Stimulated activated CD8-positive, alpha-beta memory T cell treated with anti-CD3 and anti-CD28 coated beads, Interleukin-12 subunit alpha, Interleukin-12 subunit beta, amount 100 ng/mL, for 24 hours (primary cell): ENCODE measurements around the gene IFITM10.

ENCODE experiments used
- DNase-seq: peaks from one replicate; pipeline ENCODE4 v3.0.0-alpha.2; 2020; ENCODE audit errors: extremely low read depth

The IFITM10 gene

GRCh38 chr11:1750481-1750839 is at the start of gene IFITM10:
IFITM10 (minus strand) TSS chr11:1750595; CDS start chr11:1750442, 153 bp downstream.
- no peak for DNase-seq

DNA sequence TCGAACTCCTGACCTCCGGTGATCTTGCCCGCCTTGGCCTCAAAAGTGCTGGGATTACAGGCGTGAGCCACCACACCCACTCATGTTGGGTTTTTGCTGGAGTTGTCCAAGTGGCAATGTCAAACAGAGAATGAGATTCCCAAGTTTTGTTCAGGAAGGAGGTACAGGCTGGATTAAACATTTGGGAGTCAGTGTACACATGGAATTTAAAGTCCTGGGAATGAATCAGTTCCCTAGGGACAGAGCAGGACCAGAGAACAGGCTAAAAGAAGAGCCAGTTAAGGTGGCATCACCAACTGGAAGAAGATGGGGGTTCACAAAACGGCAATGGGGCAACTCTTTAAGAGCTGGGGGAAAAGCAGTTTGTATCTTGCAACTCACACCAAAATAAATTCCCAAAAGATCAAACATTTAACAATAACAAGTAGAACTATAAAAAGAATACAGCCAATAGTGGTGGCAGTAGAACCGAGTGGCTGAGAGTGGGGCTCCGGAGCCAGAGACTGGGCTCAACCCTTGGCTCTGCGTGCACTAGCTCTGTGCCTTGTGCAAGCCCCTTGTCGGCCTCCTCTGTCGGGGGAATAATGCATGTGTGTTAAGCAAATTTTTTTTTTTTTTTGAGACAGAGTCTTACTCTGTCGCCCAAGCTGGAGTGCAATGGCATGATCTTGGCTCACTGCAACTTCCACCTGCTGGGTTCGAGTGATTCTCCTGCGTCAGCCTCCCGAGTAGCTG is 47.2 kb upstream of the IFITM10 start:
- no peak for DNase-seq

GRCh38 chr11:1796413-1797011 is 46.1 kb upstream of the IFITM10 start:
- no peak for DNase-seq

GRCh38 chr11:1793081-1793480 is 42.7 kb upstream of the IFITM10 start:
- DNase-seq = no peak

DNA sequence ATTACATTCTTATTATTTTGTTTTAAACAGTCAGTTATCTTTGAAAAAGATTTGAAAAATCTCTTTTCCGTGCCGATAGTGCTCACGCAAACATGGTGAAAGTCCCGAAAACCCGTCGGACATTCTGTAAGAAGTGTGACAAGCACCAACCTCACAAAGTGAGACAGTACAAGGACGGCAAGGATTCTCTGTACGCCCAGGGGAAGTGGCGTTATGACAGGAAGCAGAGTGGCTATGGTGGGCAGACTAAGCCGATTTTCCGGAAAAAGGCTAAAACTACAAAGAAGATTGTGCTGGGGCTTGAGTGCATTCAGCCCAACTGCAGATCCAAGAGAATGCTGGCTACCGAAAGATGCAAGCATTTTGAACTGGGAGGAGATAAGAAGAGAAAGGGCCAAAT is 42.1 kb upstream of the IFITM10 start:
- no peak for DNase-seq

- no peak for DNase-seq
These were observed 41.5 kb upstream of the IFITM10 start for GRCh38 chr11:1791912-1792311.

DNA sequence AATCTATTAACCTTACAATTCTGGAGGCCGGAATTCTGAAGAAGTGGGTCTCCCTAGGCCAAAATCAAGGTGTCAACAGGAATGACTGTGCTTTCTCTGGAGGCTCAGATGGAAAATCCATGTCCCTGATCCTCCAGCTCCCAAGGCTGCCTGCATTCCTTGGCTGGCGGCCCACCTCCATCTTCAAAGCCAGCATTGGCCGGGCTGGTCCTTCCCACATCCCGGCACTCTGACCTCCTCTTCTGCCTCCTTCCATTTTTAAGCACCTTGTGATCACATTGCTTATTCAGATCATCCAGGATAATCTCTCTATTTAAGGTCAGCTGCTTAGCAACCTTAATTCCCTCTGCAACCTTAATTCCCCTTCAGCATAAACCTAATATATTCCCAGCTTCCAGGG is 36.1 kb upstream of the IFITM10 start:
- no peak for DNase-seq

GRCh38 chr11:1785749-1786413 is 35.5 kb upstream of the IFITM10 start:
- no peak for DNase-seq

DNA sequence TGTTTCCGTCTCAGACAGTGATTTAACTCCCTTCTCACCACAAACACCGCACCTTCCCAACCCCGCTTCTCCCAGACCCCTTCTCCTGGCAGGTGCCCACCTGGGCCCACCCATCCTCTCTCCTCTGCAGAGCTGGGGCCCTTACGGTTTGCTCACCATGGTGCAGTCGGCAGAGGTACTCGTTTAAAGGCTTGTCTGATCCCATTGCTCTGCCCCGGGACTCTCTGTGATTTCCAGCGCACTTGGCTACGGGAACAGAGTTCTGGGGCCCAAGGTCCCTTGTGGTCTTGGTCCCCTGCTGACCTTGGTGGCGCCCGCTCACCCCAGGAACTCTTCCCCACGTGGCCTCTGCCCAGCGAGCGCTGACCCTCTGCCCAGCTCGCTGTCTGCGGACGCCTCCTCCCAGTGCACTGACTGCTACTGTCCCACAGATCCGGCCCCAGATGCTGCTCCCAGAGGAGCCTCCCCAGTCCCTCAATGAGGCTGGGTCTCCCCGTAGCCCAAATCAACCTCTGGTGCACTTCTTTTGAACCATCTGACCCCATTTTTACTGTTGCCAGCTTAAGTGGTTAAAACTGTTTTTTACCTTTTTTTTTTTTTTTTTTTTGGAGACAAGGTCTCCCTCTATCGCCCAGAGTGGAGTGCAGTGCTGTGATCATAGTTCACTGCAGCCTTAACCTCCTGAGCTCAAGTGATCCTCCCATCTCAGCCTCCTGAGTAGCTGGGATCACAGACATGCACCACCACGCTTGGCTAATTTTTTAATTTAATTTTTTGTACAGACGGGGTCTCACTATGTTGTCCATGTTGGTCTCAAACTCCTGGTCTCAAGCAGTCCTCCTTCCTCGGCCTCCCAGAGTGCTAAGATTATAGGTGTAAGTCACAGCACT is 34.6 kb upstream of the IFITM10 start:
- no peak for DNase-seq

DNA sequence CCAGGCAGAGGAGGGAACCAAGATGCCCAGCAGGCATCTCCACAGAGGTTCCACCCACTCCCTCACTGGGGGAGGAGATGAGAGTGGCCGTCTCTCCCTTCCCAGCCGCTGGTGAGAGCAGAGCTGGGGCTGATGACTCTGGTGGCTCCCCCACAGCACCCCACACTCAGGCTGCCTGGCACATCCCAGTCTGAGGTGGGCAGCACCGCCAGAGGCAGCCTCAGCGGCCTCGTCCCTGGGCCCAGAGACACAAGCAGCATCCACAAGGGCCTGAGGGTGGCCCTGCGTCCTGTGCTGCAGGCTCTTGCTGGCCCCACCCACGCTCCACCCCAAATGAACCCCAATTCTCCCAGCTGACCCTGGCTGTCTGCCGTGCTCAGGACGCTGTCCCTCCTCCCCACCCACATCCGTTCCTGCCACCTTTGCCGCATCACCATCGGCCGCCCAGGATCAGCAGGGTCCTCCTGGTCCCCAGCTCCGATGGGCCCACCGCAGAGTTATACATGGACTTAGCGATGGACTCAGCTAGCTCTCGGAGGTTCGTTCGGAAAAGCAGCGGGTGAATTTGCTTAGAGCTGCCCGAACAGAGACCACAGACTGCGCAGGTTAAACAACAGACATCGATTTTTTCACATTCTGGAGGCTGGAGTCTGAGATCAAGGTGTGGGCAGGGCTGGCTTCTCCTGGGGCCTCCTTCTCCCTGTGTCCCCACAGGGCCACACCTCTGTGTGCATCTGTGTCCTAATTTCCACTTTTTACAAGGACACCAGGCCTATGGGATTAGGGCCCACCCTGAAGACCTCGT is 33.5 kb upstream of the IFITM10 start:
- no peak for DNase-seq

GRCh38 chr11:1782831-1783724 is 32.7 kb upstream of the IFITM10 start:
- no peak for DNase-seq

DNA sequence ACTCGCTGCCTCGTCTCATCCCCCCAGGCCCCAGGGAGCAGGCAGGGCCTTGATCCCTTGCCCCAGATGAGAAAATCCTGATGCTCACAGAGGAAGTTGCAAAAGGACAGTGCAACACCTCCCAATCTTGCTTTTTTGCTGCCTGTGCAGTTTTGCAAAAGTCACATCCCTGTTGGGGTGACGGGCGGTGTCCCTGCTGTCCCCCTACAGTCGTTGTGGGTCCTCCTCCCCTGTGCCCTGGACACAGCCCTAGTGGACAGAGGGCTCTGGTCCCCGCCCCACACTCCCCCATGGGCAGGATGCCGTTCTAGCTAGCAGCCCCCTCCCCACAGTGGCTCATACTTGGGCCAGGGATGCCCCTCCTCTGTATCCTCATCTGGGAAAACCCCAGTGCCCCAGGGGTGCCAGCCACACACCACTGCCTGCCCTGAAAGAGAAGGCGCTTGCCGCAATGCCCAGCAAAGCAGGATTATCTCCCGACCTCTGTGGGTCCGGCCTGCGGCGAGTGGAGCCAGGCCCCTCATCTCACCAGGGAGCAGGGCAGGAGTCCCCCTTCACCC is 31.7 kb upstream of the IFITM10 start:
- no peak for DNase-seq

GRCh38 chr11:1781593-1781975 is 31.2 kb upstream of the IFITM10 start:
- no peak for DNase-seq

- no peak for DNase-seq
These were observed 30.6 kb upstream of the IFITM10 start for GRCh38 chr11:1780700-1781592.

GRCh38 chr11:1779806-1780699 is 29.7 kb upstream of the IFITM10 start:
- DNase-seq = no peak

DNA sequence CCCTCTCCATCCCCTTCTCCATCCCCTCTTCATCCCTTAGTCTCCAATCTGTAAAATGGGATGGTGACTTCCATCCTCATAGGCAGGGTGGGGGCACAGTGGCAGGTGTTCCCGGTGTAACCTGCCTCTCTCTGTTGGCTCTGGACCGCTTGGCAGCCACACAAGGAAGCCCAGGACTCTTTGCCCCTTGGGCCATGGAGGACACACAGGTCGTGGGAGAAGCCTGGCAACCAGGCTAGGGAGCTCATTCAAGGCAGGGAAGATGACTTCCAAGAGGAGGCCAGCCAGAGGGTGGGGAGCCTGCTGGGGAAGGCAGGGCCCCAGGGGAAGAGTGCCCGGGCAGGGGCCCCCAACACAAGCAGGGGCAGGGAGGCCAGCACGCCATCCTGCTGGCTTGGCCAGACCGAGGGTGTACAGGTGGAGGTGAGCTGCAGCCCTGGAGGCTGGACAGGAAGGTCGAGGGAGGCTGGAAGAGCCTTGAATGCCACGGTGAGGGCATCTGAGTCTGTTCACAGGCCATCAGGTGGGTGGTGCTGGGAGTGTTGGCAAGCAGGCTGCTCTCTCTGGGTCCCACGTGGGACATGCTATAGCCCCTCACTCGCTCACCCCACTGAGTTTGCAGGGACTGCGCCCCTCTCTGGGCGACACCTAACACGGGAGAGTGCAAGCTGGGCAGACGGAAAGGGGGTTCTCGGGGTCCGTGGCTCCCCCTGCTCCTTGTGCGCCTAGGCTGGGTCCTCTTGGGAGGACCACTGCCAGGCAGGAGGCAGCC is 28.8 kb upstream of the IFITM10 start:
- no peak for DNase-seq
